ENCODE measurements around the gene ADSS2.

DNA sequence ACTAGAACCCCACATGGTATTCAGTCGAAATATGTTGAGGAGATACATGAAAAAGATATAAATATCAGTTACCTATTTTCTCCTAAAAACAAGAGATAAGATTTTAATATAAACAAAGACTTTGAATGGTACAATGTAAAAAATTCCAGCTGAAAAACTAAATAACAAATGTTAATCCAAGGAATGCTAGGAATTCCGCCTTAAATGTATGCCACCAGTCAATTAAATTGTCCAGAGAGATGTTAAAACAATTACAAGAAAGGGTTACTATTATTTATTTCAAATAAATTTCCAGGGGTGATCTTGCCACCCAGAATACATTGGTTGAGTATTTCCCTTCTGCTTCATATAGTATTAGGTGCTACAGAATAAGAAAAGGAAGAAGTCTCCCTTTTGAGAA lies 4.2 kb downstream of the ADSS2 start:
- no peak for TF ChIP-seq POLR2A (IDR thresholded peaks at IDR 0.05)
- TF ChIP-seq, protein P1, sequence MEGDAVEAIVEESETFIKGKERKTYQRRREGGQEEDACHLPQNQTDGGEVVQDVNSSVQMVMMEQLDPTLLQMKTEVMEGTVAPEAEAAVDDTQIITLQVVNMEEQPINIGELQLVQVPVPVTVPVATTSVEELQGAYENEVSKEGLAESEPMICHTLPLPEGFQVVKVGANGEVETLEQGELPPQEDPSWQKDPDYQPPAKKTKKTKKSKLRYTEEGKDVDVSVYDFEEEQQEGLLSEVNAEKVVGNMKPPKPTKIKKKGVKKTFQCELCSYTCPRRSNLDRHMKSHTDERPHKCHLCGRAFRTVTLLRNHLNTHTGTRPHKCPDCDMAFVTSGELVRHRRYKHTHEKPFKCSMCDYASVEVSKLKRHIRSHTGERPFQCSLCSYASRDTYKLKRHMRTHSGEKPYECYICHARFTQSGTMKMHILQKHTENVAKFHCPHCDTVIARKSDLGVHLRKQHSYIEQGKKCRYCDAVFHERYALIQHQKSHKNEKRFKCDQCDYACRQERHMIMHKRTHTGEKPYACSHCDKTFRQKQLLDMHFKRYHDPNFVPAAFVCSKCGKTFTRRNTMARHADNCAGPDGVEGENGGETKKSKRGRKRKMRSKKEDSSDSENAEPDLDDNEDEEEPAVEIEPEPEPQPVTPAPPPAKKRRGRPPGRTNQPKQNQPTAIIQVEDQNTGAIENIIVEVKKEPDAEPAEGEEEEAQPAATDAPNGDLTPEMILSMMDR (IDR thresholded peaks at IDR 0.05): no peak

Data from body of pancreas (tissue), 4 donors.